B cell (primary cell): Measurements from ENCODE around the gene FAM227B. TPM values are rescaled to one million over a fixed set of nuclear protein-coding genes. Genes with fewer than 3 reads are reported as not detected.

ENCODE experiments used
- ATAC-seq: fragments of 200-7000 bp; cut with Tn5 transposase; one replicate; pipeline ENCODE4 v1.10.0; 2021; ENCODE audit warnings: low read depth, mild to moderate bottlenecking, moderate number of reproducible peaks, moderate library complexity
- CTCF ChIA-PET: fragments of 350-600 bp; sonication (Branson Sonifier 250); formaldehyde crosslinking; loops from one replicate; lab custom pipeline; 2021; ENCODE audit warnings: antibody characterized with exemption, inconsistent platforms; lab: Charles Lee
- POLR2A ChIA-PET: fragments of 350-600 bp; sonication (Branson Sonifier 250); formaldehyde crosslinking; loops from one replicate; lab custom pipeline; 2021; ENCODE audit warnings: antibody characterized with exemption; lab: Charles Lee
- DNase-seq: peaks from one replicate; pipeline ENCODE4 v3.0.0; 2013
- H2AFZ ChIP-seq: 2 replicates; pipeline ENCODE4 v1.6.1; 2012; ENCODE audit warnings: mild to moderate bottlenecking, low read depth, low read length; ENCODE audit not compliant: insufficient read depth, poor library complexity, severe bottlenecking
- H3K27ac ChIP-seq, 2 donors: 1 replicate in 1 of 2; 2 replicates in 1 of 2; pipeline ENCODE4 v1.5.1; 2012 to 2013; ENCODE audit warnings: low read length in 2 of 2, mild to moderate bottlenecking in 2 of 2, moderate library complexity in 1 of 2
- H3K27me3 ChIP-seq, 4 experiments: fragments of 200-600 bp in 1 of 4; sonication (generic) in 1 of 4; replicated peaks in 1 of 4; 1 replicate in 2 of 4; 2 replicates in 2 of 4; pipeline versions ENCODE4 v1.6.1 to v1.7.0; 2013 to 2016; ENCODE audit warnings: low read length in 3 of 4, mild to moderate bottlenecking in 2 of 4, mixed read lengths in 1 of 4, moderate library complexity in 1 of 4; ENCODE audit not compliant: insufficient read depth in 4 of 4, control insufficient read depth in 3 of 4; ENCODE audit errors: control extremely low read depth in 1 of 4
- H3K36me3 ChIP-seq, 2 experiments: replicated peaks in 1 of 2; 1 replicate in 1 of 2; 2 replicates in 1 of 2; pipeline versions ENCODE4 v1.6.1 to v1.7.1; 2013; ENCODE audit warnings: low read length in 1 of 2; ENCODE audit not compliant: insufficient read depth in 2 of 2, control insufficient read depth in 1 of 2; ENCODE audit errors: control extremely low read depth in 1 of 2, extremely low read depth in 1 of 2
- H3K4me1 ChIP-seq, 2 donors: fragments of 200-600 bp in 1 of 2; sonication (generic) in 1 of 2; 1 replicate in 1 of 2; 2 replicates in 1 of 2; pipeline versions ENCODE4 v1.5.1 to v1.6.1; 2013 to 2017; ENCODE audit warnings: low read length in 2 of 2; ENCODE audit not compliant: control insufficient read depth in 2 of 2, insufficient read depth in 2 of 2
- H3K4me2 ChIP-seq: replicated peaks from 2 replicates; pipeline ENCODE3; 2012; ENCODE audit warnings: mild to moderate bottlenecking, low read depth, low read length; ENCODE audit not compliant: poor library complexity, severe bottlenecking
- H3K4me3 ChIP-seq, 5 experiments: fragments of 200-600 bp in 1 of 5; sonication (generic) in 1 of 5; 1 replicate in 3 of 5; 2 replicates in 2 of 5; pipeline versions ENCODE4 v1.5.1 to v1.7.0; 2011 to 2016; ENCODE audit warnings: low read length in 4 of 5, mild to moderate bottlenecking in 4 of 5, low read depth in 2 of 5, control low read depth in 1 of 5, moderate library complexity in 1 of 5; ENCODE audit not compliant: insufficient read depth in 1 of 5; ENCODE audit errors: control extremely low read depth in 1 of 5, extremely low read depth in 1 of 5
- H3K79me2 ChIP-seq: fragments of 200-600 bp; sonication (generic); one replicate; pipeline ENCODE4 v1.6.0; 2016; ENCODE audit warnings: low read length; ENCODE audit not compliant: control insufficient read depth, insufficient read depth
- H3K9ac ChIP-seq: fragments of 200-600 bp; sonication (generic); 2 replicates; pipeline ENCODE4 v1.6.1; 2017; ENCODE audit warnings: mild to moderate bottlenecking, low read length, moderate library complexity
- H3K9me3 ChIP-seq, 3 donors: one replicate each; pipeline versions ENCODE4 v1.6.1 to v1.7.1; 2013; ENCODE audit warnings: low read length in 2 of 3; ENCODE audit not compliant: control insufficient read depth in 2 of 3, insufficient read depth in 1 of 3; ENCODE audit errors: control extremely low read depth in 1 of 3
- H4K20me1 ChIP-seq: 2 replicates; pipeline ENCODE4 v1.6.0; 2012; ENCODE audit warnings: mild to moderate bottlenecking, low read length; ENCODE audit not compliant: insufficient read depth, control insufficient read depth, poor library complexity, severe bottlenecking
- H3K27ac Mint-ChIP-seq: one replicate; pipeline ENCODE4 v1.8.0; 2021; ENCODE audit warnings: mixed read lengths
- H3K27me3 Mint-ChIP-seq: one replicate; pipeline ENCODE4 v1.8.0; 2021; ENCODE audit warnings: mixed read lengths
- H3K4me1 Mint-ChIP-seq: one replicate; pipeline ENCODE4 v1.8.0; 2021; ENCODE audit warnings: mixed read lengths
- H3K4me3 Mint-ChIP-seq: one replicate; pipeline ENCODE4 v1.8.0; 2021; ENCODE audit warnings: mixed read lengths
- H3K9me3 Mint-ChIP-seq: one replicate; pipeline ENCODE4 v1.8.0; 2022; ENCODE audit warnings: mixed read lengths; ENCODE audit not compliant: insufficient read depth
- EZH2 ChIP-seq: IDR thresholded peaks from 2 replicates; pipeline ENCODE4 v1.6.1; 2012; ENCODE audit warnings: borderline replicate concordance, low read depth, mild to moderate bottlenecking, moderate library complexity, low read length; ENCODE audit not compliant: insufficient read depth, poor library complexity, severe bottlenecking
- WGBS: methylation state at CpG from one replicate; pipeline ENCODE4 v1.1.5; 2013; ENCODE audit warnings: missing lambda C conversion rate; ENCODE audit not compliant: insufficient coverage; 5-methylcytosine and 5-hydroxymethylcytosine counted together
- intact Hi-C: fragments of 100-400 bp; cut with micrococcal nuclease; formaldehyde crosslinking; loops from one replicate; pipeline ENCODE4 v1.10.0; 2022
- polyA plus RNA-seq: library from polyadenylated mRNA; depleted of rRNA; stranded (reverse); fragments of >200 nt; gene quantifications from 2 replicates; pipeline ENCODE4 v1.2.3, GENCODE V29; 2012
- total RNA-seq, 2 donors: library from RNA; stranded (reverse); fragments of 120-200 nt in 1 of 2; gene quantifications; 1 replicate in 1 of 2; 2 replicates in 1 of 2; pipeline versions ENCODE4 v1.2.3 to v1.2.4, GENCODE V29; 2013 to 2022
- TF ChIP-seq, protein P1 (sequence below): fragments of 200-600 bp; IDR thresholded peaks from one replicate; pipeline ENCODE4 v1.8.0; 2022; ENCODE audit warnings: antibody characterized with exemption, mild to moderate bottlenecking

Gene FAM227B
- total and polyA plus RNA-seq, 2 donors (not counting 1 experiment from before 2014, with no cell fraction given) = 5.6 to 8.9 TPM

DNA sequence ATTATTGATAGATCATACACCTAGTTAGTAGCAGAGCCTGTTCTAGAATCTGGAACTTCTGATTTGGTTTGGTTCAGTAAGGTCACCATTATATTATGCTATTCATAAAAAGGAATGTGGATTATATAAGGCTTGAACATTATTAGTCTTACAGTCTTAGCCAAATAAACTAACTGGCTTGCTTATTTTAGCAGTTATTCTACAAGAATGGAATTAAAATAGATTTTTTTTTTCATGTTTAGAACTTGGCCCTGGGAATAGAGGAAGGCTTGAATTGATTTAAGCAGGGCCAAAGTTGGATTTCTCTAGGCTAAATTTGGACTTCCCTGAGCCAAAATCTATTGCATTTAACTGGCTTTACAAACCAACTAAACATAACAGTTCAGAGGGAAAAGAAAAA is 24.7 kb upstream of the FAM227B start:
- Histone ChIP-seq H3K4me2 (no peak overlapping the region), H3K9ac (no peak overlapping the region), H4K20me1 (no peaks in the 10 kb centered on the region), H3K4me1 (no peaks in the 10 kb centered on the region), H3K36me3 (no peaks in the 10 kb centered on the region), H2AFZ (no peak overlapping the region), H3K27me3 (no peaks in the 10 kb centered on the region), H3K4me3 (no peak overlapping the region), H3K79me2 (no peaks in the 10 kb centered on the region), H3K27ac (no peak overlapping the region), H3K9me3 (no peaks in the 10 kb centered on the region)
- Mint-ChIP-seq H3K27ac (no peak overlapping the region), H3K9me3 (no peaks in the 10 kb centered on the region), H3K4me1 (no peaks in the 10 kb centered on the region), H3K4me3 (no peak overlapping the region), H3K27me3 (no peaks in the 10 kb centered on the region)
- POLR2A ChIA-PET = no interaction called here
- TF ChIP-seq, protein P1, sequence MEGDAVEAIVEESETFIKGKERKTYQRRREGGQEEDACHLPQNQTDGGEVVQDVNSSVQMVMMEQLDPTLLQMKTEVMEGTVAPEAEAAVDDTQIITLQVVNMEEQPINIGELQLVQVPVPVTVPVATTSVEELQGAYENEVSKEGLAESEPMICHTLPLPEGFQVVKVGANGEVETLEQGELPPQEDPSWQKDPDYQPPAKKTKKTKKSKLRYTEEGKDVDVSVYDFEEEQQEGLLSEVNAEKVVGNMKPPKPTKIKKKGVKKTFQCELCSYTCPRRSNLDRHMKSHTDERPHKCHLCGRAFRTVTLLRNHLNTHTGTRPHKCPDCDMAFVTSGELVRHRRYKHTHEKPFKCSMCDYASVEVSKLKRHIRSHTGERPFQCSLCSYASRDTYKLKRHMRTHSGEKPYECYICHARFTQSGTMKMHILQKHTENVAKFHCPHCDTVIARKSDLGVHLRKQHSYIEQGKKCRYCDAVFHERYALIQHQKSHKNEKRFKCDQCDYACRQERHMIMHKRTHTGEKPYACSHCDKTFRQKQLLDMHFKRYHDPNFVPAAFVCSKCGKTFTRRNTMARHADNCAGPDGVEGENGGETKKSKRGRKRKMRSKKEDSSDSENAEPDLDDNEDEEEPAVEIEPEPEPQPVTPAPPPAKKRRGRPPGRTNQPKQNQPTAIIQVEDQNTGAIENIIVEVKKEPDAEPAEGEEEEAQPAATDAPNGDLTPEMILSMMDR = no peak
- TF ChIP-seq EZH2 = no peak
- no peak for ATAC-seq
- intact Hi-C loops = no loop called here
- CTCF ChIA-PET = no interaction called here
- no peak for DNase-seq

- Mint-ChIP-seq H3K4me3 (no peak overlapping the region), H3K4me1 (no peaks in the 10 kb centered on the region), H3K27ac (no peak overlapping the region), H3K27me3 (no peaks in the 10 kb centered on the region), H3K9me3 (no peaks in the 10 kb centered on the region)
- Histone ChIP-seq H3K4me1 (no peaks in the 10 kb centered on the region), H2AFZ (no peak overlapping the region), H4K20me1 (no peaks in the 10 kb centered on the region), H3K4me2 (no peak overlapping the region), H3K9me3 (no peaks in the 10 kb centered on the region), H3K4me3 (no peak overlapping the region), H3K27me3 (no peaks in the 10 kb centered on the region), H3K9ac (no peak overlapping the region), H3K36me3 (no peaks in the 10 kb centered on the region), H3K79me2 (no peaks in the 10 kb centered on the region), H3K27ac (no peak overlapping the region)
- ATAC-seq (no peak), DNase-seq (no peak)
- ChIA-PET POLR2A (no interaction called here), CTCF (no interaction called here)
- WGBS = 100% methylated on average over 1 of the region's 1 CpG
- intact Hi-C loops = no loop called here
- TF ChIP-seq, protein P1 = no peak
- no peak for TF ChIP-seq EZH2
Observed at GRCh38 chr15:49644364-49644794, 23.8 kb upstream of the FAM227B start.
